ENCODE results near the gene CES3.
A peak's percentile ranks its signal among the peaks of the same experiment; 100 is the strongest.
"Not testable (repeated sequence)": the region's sequence is repeated elsewhere in the genome, so short reads cannot be mapped to it uniquely, and the experiment has no call there.

Gene CES3

DNA sequence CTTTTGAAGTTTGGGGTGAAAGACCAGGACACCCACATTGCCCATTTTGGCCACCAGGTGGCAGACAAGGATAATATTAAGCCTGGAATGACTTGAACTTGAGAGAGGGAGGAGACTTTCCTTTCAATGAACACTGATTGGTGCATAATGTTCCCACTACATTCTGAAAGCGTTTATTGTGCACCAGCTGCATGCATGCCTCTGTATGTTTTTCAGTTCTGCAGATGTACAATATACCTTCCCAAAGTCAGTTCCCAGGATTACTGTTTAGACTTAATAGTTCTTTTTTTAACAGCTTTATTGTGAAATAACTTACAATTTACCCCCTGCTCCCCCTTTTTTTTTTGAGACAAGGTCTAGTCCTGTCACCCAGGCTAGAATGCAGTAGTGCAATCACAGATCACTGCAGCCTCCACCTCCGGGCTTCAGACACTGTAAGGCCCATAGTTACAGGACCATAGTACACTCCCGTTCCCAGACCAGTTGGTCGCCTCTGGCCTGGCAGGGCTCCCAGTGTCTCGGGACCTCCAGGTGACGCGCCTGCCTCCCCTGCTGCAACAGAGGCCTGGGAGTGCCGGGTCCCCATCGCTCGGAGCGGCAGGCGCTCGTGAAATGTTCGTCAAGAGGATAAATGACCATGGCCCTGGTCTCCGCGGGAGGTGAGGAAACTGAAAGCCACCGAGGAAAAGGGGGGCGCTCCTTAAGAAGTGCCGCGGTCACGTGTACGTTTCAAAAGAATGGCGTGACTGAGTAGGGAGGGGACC, 13.6 kb upstream of the CES3 start:
- peak; percentile 33 for DNase-seq

DNA sequence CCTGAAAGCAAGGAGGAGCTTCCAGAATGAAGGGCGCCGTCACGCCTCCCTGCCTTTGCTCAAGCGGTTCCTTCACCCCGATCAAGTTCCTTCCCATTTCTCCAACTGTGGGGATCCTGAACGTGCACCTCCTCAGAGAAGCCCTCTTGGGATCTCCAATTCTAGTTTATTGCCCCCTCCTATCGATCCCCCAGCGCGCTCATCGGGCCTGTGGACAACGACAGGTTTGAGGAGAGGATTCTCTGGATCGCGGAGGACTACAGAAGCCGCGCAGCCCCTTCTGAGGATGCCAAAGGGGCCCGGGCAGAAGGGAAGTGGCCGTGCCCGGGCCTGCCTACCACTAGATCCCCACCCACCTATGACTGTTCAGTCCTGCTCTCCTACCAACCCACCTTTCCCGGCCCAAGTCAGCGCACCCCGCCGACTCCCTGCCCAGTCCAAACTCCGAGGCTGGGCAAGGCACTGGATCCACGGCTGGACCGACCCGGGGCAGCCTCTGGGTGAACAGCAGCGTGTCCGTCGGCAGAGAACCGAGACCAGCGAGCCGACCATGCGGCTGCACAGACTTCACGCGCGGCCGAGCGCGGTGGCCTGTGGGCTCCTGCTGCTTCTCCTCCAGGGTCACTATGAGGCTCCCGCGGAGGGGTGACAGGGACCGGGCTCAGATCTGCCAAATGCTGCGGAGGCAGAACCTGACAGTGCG, 12.8 kb upstream of the CES3 start:
- DNase-seq, result no peak

- no peak for DNase-seq
Measured at GRCh38 chr16:66948837-66949225, 12.2 kb upstream of the CES3 start.

- DNase-seq, result no peak
Measured at GRCh38 chr16:66949472-66949871, 11.6 kb upstream of the CES3 start.

DNA sequence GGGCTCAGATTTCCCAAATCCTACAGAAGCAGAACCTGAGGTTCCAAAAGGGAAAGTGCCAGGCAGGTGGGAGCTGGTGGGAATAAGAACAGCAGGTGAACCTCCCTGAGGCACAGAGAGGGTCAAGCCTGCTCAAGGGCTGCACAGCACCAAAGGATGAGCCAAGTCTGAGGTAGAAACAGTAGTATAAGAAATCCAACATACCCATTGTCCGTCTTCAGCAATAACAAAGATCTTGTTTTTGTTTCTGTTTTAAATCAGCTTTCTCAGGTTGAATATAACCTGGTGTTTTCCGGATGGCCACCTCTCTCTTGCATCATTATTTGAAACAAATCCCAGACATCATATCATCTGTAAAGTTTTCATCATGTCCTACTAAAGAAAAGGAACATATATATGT, 10.6 kb upstream of the CES3 start:
- DNase-seq, result no peak

- no peak for DNase-seq
Measured at GRCh38 chr16:66950971-66951790, 9.9 kb upstream of the CES3 start.

- no peak for DNase-seq
Measured at GRCh38 chr16:66952430-66953110, 8.5 kb upstream of the CES3 start.

DNA sequence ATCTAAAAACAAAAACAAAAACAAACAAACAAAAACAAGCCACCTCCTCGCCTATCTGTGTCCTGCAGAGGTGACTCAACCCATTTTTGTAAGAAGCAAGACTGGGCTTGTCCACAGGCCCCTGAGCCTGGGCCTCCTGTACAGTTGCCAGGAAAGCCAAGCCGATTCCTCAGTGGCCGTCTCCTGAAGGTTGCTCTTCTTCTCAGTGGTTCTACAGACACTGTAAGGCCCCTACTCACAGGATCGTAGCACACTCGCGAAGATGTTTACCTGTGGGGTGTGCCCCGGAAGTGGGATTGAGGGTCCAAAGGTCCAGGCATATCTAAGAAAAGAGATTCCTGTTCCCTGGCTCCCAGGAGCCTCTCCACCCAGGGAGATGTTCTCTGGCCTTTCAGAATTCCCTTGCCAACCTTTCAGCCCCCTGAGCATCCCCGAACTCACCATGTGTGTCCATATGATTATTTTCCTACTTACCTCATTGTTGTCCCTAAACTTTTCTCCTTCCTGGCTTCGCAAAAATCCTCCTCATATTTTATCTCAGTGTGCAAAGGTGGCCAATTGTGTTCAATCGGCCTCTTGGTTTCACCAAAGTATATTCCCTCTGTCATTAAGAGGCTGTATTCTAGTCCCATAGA, 7.5 kb upstream of the CES3 start:
- DNase-seq, result no peak

GRCh38 chr16:66954097-66954659, 6.9 kb upstream of the CES3 start:
- peak; percentile 2 for DNase-seq

DNA sequence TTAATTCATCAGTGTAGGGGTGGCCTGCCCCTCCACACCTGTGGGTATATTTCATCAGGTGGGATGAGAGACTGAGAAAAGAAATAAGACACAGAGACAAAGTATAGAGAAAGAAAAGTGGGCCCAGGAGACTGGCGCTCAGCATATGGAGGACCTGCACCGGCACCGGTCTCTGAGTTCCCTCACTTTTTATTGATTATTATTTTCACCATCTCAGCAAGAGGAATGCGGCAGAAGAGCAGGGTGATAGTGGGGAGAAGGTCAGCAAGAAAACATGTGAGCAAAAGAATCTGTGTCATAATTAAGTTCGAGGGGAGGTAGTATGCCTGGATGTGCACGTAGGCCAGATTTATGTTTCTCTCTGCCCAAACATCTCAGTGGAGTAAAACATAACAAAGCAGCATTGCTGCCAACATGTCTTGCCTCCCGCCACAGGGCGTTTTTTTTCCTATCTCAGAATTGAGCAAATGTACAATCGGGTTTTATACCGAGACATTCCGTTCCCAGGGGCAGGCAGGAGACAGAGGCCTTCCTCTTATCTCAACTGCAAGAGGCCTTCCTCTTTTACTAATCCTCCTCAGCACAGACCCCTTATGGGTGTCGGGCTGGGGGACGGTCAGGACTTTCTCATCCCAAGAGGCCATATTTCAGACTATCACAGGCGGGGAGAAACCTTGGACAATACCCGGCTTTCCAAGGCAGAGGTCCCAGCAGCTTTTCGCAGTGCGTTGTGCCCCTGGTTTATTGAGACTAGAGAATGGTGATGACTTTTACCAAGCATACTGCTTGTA, 5.5 kb upstream of the CES3 start:
- DNase-seq, result not testable (repeated sequence)

DNA sequence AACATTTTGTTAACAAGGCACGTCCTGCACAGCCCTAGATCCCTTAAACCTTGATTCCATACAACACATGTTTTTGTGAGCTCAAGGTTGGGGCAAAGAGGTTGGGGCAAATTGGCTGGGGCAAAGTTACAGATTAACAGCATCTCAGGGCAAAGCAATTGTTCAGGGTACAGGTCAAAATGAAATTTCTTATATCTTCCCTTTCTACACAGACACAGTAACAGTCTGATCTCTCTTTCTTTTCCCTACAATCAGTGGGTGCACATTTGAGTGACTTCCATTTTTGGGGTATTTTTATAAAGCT, 5.0 kb upstream of the CES3 start:
- not testable (repeated sequence) for DNase-seq

DNA sequence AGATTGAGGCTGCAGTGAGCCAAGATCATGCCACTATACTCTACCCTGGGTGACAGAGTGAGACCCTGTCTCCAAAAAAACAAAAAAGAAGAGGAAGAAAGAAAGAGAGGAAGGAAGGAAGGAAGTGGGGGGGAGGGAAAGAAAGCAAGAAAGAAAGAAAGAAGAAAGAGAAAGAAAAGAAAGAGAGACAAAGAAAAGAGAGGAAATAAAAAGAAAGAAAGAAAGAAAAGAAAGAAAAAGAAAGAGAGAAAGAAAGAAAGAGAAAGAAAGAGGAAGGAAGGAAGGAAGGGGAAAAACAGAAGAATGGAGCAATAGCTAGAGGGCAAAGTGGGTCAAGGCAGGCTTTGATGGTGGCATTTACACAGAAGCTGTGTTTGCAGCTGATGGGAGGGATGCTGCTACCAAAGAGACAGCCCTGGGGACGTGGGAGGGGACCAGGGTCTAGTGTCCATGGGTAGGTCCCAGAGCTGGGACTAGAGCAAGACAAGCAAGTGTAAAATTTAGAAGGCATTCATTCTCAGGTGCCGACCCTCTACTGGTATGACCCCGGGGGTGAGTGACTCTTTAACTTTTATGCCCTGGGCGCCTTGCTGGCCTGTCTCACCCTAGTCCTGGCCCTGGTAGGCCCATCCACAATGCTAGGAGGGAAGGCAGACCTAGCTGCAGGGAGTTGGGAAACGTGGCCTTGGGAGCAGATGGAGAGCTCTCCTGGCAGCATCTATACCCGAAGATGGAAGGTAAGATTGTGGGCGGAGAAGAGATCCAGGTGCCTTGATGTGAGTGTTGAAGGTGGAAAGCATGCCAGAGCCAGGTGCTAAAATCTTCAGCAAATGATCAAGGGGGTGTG, 2.0 kb upstream of the CES3 start:
- DNase-seq, result no peak

GRCh38 chr16:66959704-66960161, 1.3 kb upstream of the CES3 start:
- DNase-seq, result no peak

- no peak for DNase-seq
Measured at GRCh38 chr16:66960270-66960669, 796 bp upstream of the CES3 start.

DNA sequence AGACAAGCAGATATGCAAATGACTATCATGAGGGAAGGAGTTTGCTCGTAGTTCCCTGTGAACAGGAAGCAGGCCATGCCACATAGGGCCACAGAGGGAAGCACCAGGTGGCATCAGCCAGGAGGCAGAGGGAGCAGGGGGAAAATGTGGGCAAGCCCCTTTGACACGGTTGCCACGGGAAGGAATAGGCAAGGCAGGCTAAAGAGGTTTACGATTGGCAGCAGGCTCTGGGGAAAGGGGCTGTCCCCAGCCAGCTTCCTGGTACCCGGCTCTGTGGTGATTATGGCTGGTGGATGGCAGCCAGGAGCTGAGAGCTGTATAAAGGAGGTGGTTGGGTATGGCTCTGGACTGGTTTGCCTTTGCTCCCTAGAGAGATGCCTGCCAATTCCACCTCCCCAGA, 848 bp downstream of the CES3 start:
- DNase-seq, result no peak

- no peak for DNase-seq
Measured at GRCh38 chr16:66964049-66964448, 3.0 kb downstream of the CES3 start.

- no peak for DNase-seq
Measured at GRCh38 chr16:66968847-66969246, 7.8 kb downstream of the CES3 start.

GRCh38 chr16:66970775-66971720, 10.0 kb downstream of the CES3 start:
- no peak for DNase-seq

GRCh38 chr16:66972983-66973382, 11.9 kb downstream of the CES3 start:
- no peak for DNase-seq
